HL-60 (cell line): ENCODE measurements around the gene PIGQ.
A peak's percentile ranks its signal among the peaks of the same experiment; 100 is the strongest.

Experiments used
- DNase-seq, 2 experiments: peaks; one replicate each; pipeline ENCODE4 v3.0.0-alpha.2; 2010 to 2020; ENCODE audit warnings: low read depth in 1 of 2, low spot score in 1 of 2
- H3K27ac ChIP-seq: fragments of 250-450 bp; sonication (Bioruptor Pico); replicated peaks from 2 replicates; pipeline ENCODE4 v1.5.1; 2020; ENCODE audit warnings: mild to moderate bottlenecking, moderate library complexity
- H3K27me3 ChIP-seq: fragments of 250-450 bp; sonication (Bioruptor Pico); 2 replicates; pipeline ENCODE4 v1.5.1; 2021; ENCODE audit warnings: mild to moderate bottlenecking, moderate library complexity; ENCODE audit not compliant: insufficient read depth, poor library complexity, severe bottlenecking
- H3K4me3 ChIP-seq: replicated peaks from 2 replicates; pipeline ENCODE4 v1.5.1; 2011; ENCODE audit warnings: mild to moderate bottlenecking, control low read depth, low read length; ENCODE audit not compliant: insufficient read depth
- CTCF ChIP-seq: IDR thresholded peaks from one replicate; pipeline ENCODE4 v1.5.1; 2011; ENCODE audit warnings: low read length, control low read depth, inconsistent platforms; ENCODE audit not compliant: insufficient read depth
- GABPA ChIP-seq: IDR thresholded peaks from 2 replicates; pipeline ENCODE4 v1.6.1; 2012; ENCODE audit warnings: low read depth
- POLR2AphosphoS5 ChIP-seq: IDR thresholded peaks from 2 replicates; pipeline ENCODE4 v1.6.1; 2012; ENCODE audit warnings: low read depth
- REST ChIP-seq: IDR thresholded peaks from 2 replicates; pipeline ENCODE4 v1.6.1; 2012; ENCODE audit warnings: low read depth; ENCODE audit not compliant: insufficient replicate concordance
- SPI1 ChIP-seq: IDR thresholded peaks from 2 replicates; pipeline ENCODE4 v1.6.1; 2012; ENCODE audit warnings: low read depth, mild to moderate bottlenecking, borderline replicate concordance

Gene PIGQ

DNA sequence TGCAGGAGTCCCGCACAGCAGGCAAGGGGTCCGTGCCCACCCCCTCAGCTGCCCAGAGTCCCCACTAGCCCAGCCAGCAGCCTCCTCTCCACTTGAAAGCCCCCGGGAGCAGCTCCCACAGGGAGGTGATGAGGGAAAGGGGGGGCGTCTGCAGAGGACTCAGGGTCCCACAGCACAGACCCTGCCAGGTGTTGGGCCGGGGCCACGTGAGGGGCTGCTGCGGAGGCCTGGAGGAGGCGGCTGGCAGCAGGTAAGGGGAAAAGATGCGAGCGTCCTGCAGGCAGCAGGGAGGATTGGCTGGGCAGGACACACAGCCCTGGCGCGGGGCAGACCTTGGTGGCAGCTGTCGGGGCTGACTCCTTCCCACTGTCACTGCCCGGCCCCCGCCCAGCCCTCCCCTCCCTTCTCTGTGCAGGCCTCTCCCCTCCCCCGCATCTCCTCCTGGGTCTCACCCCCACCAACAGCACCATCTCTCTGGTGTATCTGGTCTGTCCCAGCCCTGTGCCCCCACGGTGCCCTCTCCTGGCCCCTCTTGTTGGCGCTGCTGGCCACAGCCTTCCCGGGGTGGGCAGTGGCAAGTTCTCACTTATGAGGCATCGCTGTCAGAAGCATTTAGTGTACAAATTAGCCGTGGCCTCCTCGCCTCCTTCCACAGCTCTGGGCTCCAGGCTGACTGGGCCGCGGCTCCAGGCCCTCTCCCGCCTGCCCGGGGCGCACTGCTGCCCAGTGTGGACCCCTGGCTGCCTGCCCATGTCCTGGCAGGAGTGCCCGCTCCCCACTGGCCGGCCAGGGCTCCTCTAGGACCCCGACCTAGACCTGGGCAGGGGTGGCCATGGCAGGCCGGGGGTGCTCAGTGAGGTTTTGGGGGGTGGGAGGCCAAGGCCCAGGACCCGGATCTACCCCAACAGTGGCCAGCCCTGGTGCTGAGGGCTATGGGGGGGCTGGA lies 14.0 kb upstream of the PIGQ start:
- DNase-seq = no peak
- TF ChIP-seq SPI1 (no peak), CTCF (no peak), POLR2AphosphoS5 (no peak), REST (no peak), GABPA (no peak)
- H3K27me3 ChIP-seq = peaks cover 11% of the 10 kb centered on the region
- no peak overlapping the region for H3K4me3 ChIP-seq
- H3K27ac ChIP-seq = no peak overlapping the region

DNA sequence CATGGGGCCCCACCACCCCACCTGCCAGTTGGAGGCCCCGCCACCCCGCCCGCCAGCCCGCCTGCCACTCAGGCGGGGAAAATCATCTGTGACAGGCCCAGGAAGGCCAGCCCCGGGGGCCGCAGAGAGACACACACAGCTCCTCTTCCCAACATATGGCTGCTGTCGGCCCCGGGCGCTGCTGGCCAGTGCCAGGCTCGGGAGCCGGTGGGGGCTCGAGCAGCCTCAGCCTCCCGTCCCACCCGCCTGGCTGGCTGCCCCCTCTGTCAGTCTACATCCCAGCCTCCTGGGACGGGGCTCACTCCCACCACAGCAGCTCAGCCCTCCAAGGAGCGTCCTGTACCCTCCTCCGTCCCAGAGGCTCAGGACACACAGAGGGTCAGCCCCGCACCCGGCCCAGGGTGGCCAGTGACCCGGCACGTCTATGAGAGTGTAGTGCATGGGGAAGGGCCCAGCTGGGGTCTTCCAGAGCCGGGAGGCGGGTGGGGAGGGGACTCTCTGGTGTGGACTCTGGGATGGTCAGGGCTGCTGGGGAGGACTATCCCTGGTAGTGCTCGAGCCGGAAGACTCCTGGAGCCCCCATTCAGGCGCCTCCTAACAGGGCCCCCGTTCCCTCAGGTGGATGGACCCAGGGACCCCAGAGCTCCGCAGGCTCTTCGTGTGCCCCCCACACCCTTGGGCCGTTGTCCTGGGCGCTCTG lies 13.1 kb upstream of the PIGQ start:
- Histone ChIP-seq H3K4me3 (no peak overlapping the region), H3K27ac (no peak overlapping the region), H3K27me3 (peaks cover 20% of the 10 kb centered on the region)
- DNase-seq = no peak
- TF ChIP-seq POLR2AphosphoS5 (no peak), REST (no peak), SPI1 (no peak), CTCF (no peak), GABPA (no peak)

DNA sequence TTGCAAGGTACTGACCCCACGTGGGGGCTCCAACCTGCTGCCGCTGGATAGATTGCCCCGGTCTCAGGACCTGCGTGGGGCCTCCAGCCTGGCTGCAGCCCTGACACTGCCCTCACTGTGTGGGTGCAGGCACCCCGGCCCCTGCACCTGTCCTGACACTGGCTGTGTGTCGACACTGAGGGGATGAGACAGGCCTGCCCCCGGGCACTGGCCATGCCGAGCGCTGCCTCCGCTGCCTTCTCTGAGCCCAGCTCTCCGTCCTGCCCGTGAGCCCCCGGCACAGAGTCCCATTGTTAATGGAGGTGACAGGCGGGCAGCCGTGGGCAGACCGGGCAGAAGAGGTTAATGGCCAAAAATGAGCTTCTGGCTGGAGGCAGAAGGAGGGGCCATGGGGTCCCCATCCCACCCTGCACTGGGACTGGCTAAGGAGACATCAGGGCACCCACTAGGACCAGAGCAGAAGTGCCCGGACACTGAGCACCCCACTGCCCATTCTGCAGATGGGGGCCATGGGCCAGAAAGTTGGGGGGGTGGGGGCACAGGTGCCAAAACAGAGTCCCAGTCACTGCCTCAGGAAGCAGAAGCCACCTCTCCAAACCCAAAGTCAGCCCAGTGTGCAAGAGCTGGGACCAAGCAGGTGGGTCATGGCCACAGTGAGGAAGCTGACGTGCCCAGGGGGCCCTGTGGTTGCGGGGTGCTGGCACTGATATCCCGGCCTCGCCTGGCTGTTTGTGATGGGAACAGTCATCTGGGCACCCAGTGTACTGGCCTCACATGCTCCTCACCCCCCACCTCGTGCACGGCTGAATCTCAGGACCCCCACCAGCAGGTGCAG lies 12.1 kb upstream of the PIGQ start:
- H3K27ac ChIP-seq = no peak overlapping the region; the same call in 1 of the 2 replicates
- TF ChIP-seq GABPA (no peak), SPI1 (no peak), POLR2AphosphoS5 (no peak), CTCF (no peak), REST (no peak)
- no peak overlapping the region for H3K4me3 ChIP-seq
- H3K27me3 ChIP-seq = peaks cover 22% of the 10 kb centered on the region
- peak in 1 of 2 experiments; percentile 25 for DNase-seq
